WERI-Rb-1 (cell line): ENCODE results near the gene CPEB1.

ENCODE experiments used
- DNase-seq: peaks from one replicate; pipeline ENCODE4 v3.0.0-alpha.2; 2020
- H3K27ac ChIP-seq: fragments of 250-450 bp; sonication (Bioruptor Pico); 2 replicates; pipeline ENCODE4 v1.5.1; 2020; ENCODE audit warnings: mild to moderate bottlenecking, moderate library complexity
- H3K27me3 ChIP-seq: fragments of 250-450 bp; sonication (Bioruptor Pico); 2 replicates; pipeline ENCODE4 v1.5.1; 2021; ENCODE audit warnings: mild to moderate bottlenecking, low read depth, moderate library complexity; ENCODE audit not compliant: insufficient read depth, severe bottlenecking
- H3K36me3 ChIP-seq: fragments of 250-450 bp; sonication (Bioruptor Pico); 2 replicates; pipeline ENCODE4 v1.5.1; 2020; ENCODE audit warnings: mild to moderate bottlenecking, moderate library complexity
- H3K4me3 ChIP-seq: 2 replicates; pipeline ENCODE4 v1.5.1; 2011; ENCODE audit warnings: low read depth, mild to moderate bottlenecking, control low read depth, low read length
- H3K9me3 ChIP-seq: fragments of 250-450 bp; sonication (Bioruptor Pico); 2 replicates; pipeline ENCODE4 v1.5.1; 2021; ENCODE audit warnings: mild to moderate bottlenecking, moderate library complexity; ENCODE audit not compliant: severe bottlenecking
- CTCF ChIP-seq: IDR thresholded peaks from 2 replicates; pipeline ENCODE4 v1.5.1; 2011; ENCODE audit warnings: low read depth, mild to moderate bottlenecking, control low read depth, inconsistent platforms, low read length

Gene CPEB1

GRCh38 chr15:82599862-82600261 is 47.3 kb downstream of the CPEB1 start:
- H3K9me3 ChIP-seq, result no peaks in the 10 kb centered on the region
- no peak overlapping the region for H3K4me3 ChIP-seq
- H3K36me3 ChIP-seq, result no peaks in the 10 kb centered on the region
- no peak overlapping the region for H3K27ac ChIP-seq
- no peaks in the 10 kb centered on the region for H3K27me3 ChIP-seq
- DNase-seq, result no peak
- no peak for TF ChIP-seq CTCF

- Histone ChIP-seq H3K27me3 (no peaks in the 10 kb centered on the region), H3K36me3 (no peaks in the 10 kb centered on the region), H3K27ac (no peak overlapping the region), H3K9me3 (no peaks in the 10 kb centered on the region), H3K4me3 (no peak overlapping the region)
- no peak for DNase-seq
- no peak for TF ChIP-seq CTCF
Observed at GRCh38 chr15:82597815-82598214, 49.3 kb downstream of the CPEB1 start.

GRCh38 chr15:82595766-82596165 is 51.4 kb downstream of the CPEB1 start:
- Histone ChIP-seq H3K27me3 (no peaks in the 10 kb centered on the region), H3K4me3 (no peak overlapping the region), H3K36me3 (no peaks in the 10 kb centered on the region), H3K27ac (no peak overlapping the region), H3K9me3 (no peaks in the 10 kb centered on the region)
- no peak for DNase-seq
- TF ChIP-seq CTCF, result no peak

GRCh38 chr15:82595203-82595602 is 52.0 kb downstream of the CPEB1 start:
- Histone ChIP-seq H3K27ac (no peak overlapping the region), H3K36me3 (no peaks in the 10 kb centered on the region), H3K4me3 (no peak overlapping the region), H3K27me3 (no peaks in the 10 kb centered on the region), H3K9me3 (no peaks in the 10 kb centered on the region)
- no peak for TF ChIP-seq CTCF
- no peak for DNase-seq

GRCh38 chr15:82587805-82588204 is 59.4 kb downstream of the CPEB1 start:
- no peaks in the 10 kb centered on the region for H3K27me3 ChIP-seq
- DNase-seq, result no peak
- H3K27ac ChIP-seq, result no peak overlapping the region

More at GRCh38 chr15:82587805-82588204, 59.4 kb downstream of the CPEB1 start:
- Histone ChIP-seq H3K4me3 (no peak overlapping the region), H3K36me3 (no peaks in the 10 kb centered on the region), H3K9me3 (no peaks in the 10 kb centered on the region)
- TF ChIP-seq CTCF, result no peak
